ENCODE results near the gene FHOD3.

The FHOD3 gene

DNA sequence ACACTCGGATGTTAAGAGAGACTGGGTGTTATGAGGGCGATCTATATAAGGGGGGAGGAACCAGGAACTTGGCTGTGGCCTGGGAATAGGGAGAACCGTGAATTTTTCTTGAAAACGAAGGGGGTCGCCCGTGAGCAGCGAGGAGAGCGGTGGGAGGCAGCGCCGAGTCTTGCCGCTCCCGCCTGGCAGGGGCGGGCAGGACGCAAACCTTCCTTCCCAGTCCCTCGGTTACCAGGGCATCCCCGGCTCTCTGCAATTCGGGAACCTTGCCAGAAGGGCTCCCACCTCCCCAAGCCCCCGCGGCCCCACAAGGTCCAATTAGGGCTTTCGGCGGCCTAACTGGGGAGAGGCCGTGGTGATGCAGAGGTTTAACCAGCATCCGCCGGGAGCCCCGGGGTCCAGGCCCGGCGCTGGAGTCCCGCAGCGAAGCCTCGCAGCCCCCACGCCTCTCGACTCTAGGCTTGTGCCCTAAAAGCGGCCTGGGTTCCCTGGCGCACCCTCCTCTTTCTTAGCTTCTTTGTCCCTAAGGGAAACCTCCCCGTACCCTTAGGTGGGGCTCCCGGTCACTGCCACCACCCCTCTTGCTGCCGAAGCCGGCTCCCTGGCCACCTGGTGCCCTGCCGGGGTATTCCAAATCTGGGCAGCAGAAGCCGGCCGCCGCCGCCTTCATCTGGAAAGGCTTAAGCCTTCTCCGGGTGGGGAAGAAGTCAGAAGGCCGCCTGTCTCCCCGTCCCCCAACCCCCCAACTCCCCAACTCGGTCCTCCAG, 680 bp upstream of the FHOD3 start:
- no peak for DNase-seq (ENCODE audit: low read depth)

DNA sequence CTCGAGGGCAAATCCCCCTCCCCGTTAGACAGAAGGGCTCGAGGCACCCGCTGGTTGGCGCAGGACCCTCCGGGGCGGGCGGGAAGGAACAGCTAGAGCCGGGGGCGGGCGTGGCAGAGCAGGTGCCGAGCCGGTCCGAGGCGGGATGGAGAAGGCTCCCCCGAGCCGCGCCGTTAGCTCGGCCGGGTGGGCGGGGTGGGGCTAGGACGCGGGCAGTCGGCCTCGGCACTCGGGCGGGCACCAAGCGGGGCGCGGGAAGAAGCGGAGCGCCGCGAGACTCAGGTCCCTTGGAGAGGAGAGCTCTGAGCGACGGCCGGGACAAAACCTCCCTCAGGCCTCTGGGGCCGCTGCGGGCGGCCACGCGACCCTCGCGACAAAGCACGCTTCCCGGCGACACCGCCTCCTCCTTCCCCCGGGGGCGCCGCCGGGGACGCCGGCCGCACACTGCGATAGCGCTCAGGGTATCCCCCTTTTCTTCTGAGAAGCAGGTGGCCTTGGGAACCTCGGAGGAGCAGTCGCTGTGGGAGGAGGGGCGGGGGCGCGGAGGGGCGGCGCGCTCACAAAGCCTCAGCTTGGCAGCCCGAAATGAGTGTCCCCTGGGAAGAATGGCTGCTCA, 721 bp downstream of the FHOD3 start:
- DNase-seq (ENCODE audit: low read depth) = no peak

DNA sequence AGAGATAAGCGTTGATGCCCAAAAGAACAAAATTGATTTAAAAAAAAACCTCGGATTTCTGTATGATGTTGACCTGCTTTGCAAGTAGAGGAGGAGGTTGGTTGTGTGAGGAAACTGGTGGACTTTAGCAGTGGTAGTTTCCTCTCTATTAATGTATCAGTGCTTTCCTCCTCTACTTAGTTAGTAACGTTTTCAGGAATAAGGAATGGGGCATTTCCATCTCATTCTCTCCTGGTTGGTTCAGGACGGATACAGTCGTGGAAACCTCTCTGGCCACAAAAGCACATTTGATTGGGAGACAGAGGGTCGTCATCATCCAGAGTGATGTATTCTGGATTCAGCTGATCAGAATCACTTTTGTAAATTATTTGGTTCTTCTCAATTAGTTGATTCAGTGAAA, 1.5 kb downstream of the FHOD3 start:
- no peak for DNase-seq (ENCODE audit: low read depth)

DNA sequence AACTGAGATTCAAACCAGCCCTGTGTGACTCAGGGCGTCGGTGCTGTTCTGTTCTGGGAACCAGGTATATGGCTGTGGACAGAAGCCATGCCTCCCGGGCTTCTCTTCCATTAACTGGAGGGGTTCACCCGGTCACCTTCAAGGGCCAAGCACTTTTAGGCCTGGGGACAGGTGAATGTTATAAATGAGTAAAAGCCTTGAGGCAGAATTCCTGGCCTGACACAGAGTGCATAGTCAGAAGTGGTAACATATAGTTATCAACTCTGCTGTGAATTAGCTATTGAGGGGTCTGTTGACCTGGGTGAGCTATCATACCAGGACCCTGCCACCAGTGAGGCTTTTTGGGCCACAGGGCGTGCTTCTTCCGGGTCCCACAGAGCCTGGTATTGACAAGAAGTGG, 2.7 kb downstream of the FHOD3 start:
- no peak for DNase-seq (ENCODE audit: low read depth)

DNA sequence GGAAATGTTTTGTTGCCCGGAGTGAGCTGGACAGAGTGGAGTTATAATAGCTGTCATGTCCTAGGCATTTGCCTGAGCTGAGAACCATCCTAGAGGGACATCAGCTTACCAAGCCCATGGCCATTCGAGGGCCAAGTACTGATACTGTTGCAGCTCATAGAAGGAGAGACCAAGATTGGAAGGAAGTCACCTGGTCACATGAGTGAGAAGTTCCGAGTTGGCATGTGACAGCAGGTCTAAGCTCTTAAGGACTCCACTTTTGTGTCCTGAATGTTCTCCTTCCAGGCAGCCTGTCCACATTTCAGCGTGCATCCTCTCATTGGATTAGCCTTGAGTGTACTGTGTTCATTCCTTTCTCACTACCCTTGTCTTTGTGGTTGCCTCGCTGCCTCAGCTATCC, 4.4 kb downstream of the FHOD3 start:
- DNase-seq (ENCODE audit: low read depth) = no peak

DNA sequence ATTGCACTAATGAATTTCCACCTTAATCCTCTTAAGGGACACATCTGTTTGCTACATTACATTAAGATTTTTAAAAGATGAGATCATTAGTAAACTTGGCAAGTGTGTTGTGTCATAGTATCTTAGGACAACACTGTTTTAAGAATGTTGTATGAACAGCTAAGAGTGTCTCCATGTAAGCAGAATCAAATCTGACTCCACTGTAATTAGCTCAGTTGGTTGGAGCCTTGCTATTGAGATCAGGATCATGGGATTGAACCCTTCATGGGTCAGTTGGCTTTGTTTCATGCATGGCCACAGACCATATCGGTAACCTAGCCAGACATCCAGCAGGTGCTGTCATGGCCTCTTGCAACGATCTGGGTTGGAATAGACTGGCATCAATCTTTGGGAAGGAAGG, 5.2 kb downstream of the FHOD3 start:
- no peak for DNase-seq (ENCODE audit: low read depth)

DNA sequence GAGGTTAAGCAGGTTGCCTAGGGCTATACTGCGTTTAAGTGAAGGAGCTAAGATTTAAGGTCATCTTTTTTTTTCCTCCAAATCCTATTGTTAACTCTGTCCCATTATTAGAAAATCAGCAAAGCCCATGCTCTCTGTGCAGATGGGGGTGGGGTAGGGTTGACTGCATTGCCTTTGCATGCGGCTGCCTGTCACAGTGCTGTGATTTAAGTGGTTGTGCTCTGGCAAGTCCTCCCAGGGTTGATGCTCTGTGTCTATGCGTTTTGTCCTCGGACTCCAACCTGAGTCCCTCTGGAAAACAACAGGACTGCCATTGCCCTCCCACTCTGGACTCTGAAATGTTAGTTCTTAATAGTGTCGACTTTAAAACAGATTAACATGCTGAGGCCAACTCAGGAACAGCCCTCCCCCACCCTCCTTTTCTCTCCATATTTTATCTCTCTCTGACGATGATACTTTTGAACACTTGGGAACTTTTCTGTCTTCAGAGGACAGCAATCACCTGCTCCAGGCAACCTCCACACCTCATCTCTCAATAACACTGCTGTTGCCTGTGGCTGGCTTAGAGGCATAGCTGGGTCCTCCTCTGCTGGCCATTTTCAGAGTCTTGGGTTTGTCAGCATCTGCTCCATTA, 5.8 kb downstream of the FHOD3 start:
- no peak for DNase-seq (ENCODE audit: low read depth)

DNA sequence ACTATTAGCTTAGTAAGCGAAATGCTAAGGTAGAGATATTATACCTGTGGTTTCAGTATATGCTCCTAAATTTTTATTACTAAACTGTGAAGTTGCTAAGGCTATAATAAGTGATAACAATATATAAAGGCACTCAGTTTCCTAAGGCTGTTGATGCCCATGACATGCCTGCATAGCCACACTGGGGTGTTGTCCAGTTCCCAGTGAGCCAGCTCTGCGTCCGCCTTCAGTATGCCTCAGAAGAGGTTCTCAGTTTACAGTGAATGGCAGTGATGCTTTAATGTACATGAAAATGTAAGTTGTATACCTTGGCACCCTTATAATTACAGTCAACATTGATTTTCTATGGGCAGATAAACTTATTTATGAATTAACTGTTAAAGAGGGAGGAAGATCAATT, 7.2 kb downstream of the FHOD3 start:
- no peak for DNase-seq (ENCODE audit: low read depth)

DNA sequence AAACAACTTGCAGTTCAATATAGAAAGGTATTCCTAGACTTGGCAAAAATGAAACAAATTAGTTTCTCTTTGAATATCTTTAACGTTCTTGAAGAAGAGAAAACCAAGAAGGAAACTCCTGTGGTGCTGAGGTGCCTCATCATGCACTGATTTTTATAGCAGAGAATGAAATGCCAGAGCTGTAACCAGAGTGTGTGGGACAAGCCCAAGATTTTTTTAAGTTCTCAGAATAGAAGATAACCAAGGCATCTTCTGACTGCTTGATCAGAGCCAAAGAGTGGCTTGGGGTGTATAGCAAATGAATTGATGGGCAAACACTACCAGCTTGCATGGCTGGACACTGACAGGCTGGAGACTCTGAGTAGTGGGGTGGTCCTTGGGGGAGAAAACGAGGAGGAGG, 7.9 kb downstream of the FHOD3 start:
- DNase-seq (ENCODE audit: low read depth) = no peak

DNA sequence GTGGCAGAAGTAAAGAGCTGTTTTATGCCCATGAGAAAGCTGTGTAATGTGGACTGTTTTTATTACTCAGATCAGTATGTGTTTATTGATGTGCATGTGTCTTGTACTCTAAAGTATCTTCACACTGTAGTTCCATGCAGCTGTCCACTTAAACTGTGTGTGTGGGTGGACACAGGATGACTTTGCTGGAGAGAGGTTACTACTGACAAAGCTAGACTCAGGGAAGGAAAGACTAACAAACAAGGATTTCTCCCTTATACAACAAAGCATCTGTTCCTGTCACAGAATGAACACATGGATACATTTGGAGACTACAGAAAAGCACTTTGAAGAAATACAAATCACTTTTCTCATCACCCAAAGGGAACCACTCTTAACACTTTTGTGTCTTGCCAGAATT, 10.0 kb downstream of the FHOD3 start:
- no peak for DNase-seq (ENCODE audit: low read depth)

DNA sequence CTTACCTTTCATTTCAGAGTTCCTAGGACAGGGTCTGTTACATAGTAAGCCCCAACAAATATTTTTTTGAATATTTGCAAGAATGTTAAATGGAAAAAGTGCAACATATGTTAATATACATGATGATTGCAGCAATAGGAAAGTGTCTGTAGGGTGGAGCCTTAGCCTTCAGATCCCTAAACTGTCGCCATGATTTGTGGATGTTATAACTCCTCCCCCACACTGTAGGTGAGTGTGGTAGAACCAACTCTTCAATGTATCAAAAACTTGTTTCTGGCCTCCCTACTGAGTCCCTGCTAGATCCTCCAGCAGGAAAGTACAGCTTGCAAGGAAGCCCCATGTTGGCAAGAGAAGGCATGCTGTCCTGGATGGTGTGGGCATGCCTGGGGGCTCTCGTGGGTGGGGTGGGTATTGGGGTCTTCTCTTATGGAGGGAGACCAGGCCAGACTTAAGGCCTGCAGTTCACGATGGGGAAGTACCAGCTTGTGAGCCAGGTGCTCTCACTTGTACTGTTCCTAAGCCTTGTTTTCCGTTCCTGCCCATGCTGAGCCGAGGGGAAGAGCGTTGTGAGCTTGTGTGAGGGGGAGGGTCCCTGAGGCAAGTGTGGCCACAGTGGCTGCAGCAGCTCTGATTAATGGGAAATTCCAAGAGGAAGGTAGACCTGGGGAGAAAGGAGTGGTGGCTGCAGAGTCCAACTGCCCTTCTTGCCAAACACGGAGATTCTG, 11.4 kb downstream of the FHOD3 start:
- DNase-seq (ENCODE audit: low read depth) = no peak

DNA sequence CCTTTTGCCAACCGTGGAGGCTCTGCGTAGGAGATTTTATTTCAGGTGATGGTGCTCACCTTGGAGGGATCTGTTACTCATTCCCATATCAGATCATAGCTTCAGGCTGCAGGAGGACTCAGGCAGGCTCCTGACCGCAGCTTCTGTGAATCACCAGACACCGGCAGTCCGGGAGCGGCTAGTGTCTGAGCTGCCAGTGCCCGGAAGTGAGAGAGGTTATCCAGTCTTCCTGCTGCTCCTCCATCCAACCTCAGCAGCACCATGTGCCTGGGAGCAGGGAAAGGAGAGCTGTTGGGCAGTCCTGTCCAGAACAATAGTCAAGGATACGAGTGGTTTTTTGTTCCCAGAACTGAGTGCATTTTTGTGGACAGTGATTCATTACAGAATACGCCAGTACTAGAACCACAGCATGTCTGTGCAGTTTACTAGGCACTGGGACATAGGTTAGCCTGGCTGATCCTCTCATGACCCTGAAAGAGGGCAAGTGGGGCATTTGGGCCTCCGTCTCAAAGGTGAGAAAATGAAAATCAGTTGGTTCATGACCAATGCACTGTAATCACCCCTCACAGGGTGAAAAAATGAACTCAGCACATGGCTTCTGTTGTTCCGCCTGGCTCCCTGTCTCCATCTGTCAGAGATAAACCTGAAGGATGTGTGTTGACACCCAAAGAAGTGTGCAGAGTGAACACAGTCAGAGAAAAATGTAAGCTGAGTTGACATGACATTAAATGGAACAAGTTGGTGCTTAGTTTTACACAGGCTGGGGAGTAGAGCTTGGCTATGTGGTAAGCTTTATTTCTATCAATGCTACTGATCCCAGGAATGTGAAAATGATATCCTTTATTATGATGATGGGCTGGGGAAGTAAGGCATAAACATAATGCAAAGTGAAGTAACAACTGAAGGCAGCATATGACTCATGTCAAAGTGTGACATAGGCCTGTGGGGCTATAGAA, 12.2 kb downstream of the FHOD3 start:
- DNase-seq (ENCODE audit: low read depth) = no peak

DNA sequence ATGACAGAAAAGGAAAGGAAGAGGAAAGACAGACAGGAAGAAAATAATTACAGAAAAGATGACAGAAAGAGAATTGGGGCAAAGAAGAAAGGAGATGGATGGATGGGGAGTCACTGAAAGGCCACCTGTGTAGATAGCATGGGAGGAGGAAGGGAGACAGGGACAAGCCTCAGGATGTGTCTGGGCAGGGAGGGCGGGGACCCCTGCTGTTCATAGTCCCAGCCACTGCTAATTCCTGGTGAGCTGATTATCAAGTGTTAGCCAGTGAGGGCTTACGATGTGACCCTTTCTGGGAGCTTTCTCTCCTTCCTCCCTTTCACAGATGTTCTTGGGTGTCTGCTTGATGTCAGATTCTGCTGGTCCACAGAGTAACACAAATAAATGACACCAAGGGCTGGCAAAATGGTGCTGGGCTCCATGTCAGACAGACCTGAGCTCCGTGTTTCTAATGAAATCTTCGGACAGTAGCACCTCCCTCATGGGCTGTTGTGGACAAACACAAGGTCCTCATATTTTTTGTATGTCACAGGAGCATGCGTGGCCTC, 13.6 kb downstream of the FHOD3 start:
- no peak for DNase-seq (ENCODE audit: low read depth)

DNA sequence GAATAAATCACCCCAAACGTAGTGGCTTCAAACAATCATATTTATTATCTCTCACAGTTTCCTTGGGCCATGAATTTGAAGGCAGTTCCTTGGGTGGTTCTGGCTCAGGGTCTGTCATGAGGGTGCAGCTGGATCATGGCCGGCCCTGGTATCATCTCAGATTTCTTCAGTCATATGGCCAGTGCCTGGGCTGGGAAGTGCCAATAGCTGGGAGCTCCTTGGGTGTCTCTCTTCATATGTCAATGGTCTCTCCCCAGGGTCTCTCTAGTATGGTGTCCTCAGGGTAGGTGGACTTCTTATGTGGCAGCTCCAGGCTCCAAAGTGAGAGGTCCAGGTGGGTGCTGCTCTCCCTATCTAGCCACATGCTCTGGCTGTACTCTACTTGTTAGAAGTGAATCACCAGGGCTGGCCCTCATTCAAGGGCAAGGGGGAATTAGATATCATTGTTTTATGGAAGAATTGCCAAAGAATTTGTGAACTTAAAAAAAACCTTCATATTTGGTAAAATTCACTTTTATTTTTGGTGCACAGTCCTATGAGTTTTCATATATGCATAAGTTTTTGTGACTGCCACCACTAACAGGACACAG, 15.4 kb downstream of the FHOD3 start:
- no peak for DNase-seq (ENCODE audit: low read depth)

DNA sequence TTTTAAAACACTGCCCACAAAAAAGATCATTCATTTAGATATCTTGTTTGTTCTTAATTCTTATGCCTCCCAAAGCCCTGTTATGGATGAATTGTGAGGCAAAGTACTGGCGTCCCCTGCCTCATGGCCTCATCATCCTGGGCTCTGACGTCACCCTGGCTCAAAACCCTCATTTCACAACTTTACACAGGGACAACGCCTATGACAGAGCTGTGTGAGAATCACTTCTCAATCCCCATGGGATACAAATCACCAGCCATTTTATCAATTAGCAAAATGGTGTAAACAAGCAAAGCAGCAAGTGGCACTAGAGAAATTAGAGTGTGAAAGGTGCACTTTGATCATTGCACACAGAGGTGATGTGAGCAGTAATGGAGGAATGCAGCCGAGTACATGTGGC, 16.6 kb downstream of the FHOD3 start:
- DNase-seq (ENCODE audit: low read depth) = no peak

DNA sequence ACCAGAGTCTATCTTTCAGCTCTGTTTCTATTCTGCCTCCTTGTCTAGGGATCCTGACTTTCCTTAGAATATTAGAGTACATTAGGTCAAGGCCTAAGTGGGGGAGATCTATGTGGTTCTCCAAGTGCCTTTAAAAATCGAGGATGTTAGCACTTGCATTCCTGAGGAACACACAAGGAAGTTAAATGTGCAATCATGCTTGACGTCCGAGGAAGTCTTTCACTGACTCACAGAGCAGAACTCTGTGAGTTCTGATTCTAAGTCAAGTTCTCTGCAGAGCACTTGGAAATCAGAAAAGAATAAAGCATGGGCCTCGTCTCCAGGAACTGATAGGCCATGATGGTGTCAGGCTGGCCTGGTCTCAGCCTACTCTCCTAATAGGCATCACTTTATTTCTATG, 17.2 kb downstream of the FHOD3 start:
- no peak for DNase-seq (ENCODE audit: low read depth)

DNA sequence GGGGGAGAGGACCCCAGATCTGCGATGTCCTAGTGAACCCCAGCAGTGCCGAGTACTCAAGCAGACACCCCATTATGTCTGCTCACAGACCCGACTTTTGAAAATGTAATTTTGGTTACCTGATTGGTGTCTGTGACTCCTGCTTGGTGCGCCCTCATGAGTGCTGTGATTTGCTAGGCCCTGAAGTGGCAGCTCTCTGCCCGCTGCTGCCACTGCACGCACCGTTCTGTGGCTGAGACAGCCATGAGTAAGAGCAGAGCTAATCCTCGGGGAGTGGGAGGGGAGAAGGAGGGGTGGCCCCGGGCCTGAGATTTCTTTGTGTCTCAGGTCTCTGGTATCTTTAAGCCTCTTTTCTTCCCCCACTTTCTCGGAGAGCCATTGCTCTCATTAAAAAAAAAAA, 18.2 kb downstream of the FHOD3 start:
- no peak for DNase-seq (ENCODE audit: low read depth)

DNA sequence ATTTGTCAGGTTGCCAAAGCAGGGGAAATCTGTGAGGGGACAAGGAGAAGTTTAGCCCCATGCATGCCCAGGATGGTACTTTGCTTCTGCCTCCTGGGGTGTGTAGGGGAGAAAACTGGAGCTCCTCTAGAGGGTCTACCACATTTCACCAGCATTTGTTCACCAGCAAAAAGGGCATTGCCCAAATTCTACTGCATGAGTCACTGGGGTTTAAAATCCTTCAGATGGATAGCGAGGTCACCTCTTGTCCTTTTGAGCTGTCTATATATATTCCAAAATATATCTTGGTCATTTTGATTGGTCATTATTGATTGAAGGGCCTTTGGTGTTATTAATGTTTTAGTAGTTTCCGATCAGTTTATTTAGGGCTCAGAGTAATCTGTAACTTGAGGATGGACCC, 18.7 kb downstream of the FHOD3 start:
- no peak for DNase-seq (ENCODE audit: low read depth)

DNA sequence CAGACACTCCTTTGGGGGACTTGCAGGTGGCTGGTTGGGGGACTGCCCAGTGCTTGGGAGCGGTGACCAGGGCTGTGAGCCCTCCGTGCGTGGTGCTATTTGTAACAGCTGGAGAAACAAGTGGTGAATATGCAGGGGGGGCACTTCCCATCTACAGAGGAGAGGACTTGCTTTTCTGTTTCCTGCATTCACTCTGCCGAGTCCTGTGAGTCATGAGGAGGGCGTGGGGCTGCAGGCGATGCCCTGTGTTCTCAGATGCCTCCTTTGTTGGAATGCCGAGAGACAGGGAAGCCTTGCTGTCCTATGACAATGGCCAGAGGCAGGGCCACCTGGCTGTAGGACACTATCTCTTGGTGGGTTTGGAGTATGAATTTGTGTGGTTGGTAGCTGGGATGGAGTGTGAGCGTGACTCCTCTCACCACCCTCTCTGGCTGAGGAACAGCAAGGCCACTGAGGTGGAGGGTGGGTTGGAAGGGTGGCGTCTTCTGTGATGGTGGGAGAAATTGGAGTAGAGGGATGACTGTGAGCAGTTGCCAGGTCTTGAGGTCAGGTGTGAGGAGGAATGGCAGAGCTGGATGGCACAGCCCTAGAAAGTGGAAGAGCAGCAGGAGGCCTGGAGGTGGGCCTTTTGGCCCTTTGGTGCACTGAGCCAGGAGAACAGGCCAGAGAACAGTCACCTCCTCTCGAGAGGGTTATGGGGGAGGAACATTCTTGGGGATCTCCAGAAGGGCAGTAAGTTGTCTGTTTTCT, 24.3 kb downstream of the FHOD3 start:
- DNase-seq (ENCODE audit: low read depth) = no peak

DNA sequence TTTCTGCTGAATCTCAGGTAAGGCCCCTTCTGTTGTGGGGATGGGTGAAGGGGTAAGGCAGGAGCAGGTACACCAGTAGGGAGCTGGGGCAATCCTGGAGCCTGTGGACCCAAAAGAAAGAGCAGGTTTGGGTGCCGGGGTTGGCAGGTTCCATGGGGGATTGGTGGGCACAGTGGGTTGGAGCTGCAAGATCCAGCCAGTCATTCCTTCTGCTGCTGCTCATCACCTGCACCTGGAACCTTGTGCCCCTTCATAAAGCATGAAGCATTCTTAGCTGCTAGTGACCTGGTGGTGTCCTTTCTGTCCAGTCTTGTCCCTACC, 24.9 kb downstream of the FHOD3 start:
- DNase-seq (ENCODE audit: low read depth) = no peak

DNA sequence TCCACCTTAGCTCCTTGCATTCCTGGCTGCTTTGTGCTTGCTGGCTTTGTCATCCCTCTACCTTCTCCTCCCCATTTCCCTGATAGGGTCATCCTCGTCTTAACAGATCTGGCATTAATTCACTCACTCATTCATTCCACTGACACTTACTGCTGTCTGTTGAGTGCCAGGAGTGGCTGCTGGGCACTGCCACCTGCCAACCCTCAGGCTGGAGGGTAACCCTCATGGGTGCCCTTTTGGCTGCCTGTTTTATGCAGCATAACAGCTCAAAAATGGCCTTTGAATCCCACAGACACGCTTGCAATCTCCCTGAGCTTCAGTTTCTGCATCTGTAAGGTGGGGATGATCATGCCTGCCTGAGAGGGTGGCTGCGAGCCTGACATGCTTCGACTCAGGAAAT, 25.2 kb downstream of the FHOD3 start:
- no peak for DNase-seq (ENCODE audit: low read depth)
